ENCODE results near the gene CEP41. TPM values are rescaled to one million over a fixed set of nuclear protein-coding genes. Genes with fewer than 3 reads are reported as not detected.

CEP41 gene
- total RNA-seq, 2 donors from 2014 or later = 6.9 to 8.3 TPM

- no peaks in the 10 kb centered on the region for H3K27me3 ChIP-seq
- H3K4me3 ChIP-seq = no peak overlapping the region
- 39 to 52% methylated on average over 1 of the region's 1 CpG for WGBS, 2 donors
- H3K27ac ChIP-seq = peak overlapping the region in 2 of 4 donors; percentile 12 to 34
- TF ChIP-seq POLR2A (IDR thresholded peaks at IDR 0.05) (no peak), CTCF (IDR thresholded peaks at IDR 0.05) (no peak)
- H3K9me3 ChIP-seq = no peaks in the 10 kb centered on the region
- H3K36me3 ChIP-seq (replicated peaks in 1 of 2; ENCODE audit: insufficient read depth in 1 of 2, low read depth in 2 of 2) = no peaks in the 10 kb centered on the region
- intact Hi-C loops (cut with DNase I) = no loop called here
- DNase-seq (peak in 1 of 4 donors; percentile 20), ATAC-seq (no peak)
- H3K4me1 ChIP-seq = peaks cover 20% of the 10 kb centered on the region
Observed at GRCh38 chr7:130481898-130482297, 41.1 kb upstream of the CEP41 start.

DNA sequence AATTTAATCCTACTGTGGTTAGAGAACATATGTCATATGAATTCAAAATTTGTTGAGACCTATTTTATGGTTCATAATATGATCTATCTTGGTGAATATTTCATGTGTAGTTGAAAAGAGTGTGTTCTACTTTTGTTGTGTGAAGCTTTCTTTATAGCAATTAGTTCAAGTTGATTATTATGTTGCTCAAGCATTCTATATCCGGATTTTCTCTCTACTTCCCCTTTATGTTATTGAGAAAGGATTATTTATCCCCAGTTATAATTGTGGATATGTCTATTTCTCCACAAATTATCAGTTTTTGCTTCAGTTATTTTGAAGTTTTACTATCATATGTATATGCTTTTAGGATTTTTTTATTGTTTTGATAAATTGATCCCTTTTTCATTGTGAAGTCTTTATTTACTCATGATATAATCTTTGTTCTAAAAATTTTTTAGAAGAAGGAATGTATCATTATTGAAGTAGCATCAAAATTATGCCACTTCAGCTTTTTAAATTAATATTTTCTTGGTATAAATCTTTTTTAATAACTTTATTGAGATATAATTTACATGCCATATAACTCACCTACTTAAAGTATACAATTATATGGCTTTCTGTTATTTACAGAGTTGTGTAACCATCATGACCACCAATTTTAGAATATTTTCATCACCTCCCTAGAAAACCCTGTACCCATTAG is 39.0 kb upstream of the CEP41 start:
- H3K4me1 ChIP-seq = peaks cover 7% of the 10 kb centered on the region
- H3K4me3 ChIP-seq = no peak overlapping the region
- DNase-seq = no peak
- no peak overlapping the region for H3K27ac ChIP-seq
- H3K27me3 ChIP-seq = no peaks in the 10 kb centered on the region
- H3K9me3 ChIP-seq = no peaks in the 10 kb centered on the region
- H3K36me3 ChIP-seq (replicated peaks in 1 of 2; ENCODE audit: insufficient read depth in 1 of 2, low read depth in 2 of 2) = no peaks in the 10 kb centered on the region
- TF ChIP-seq CTCF (IDR thresholded peaks at IDR 0.05) = no peak
- no peak for TF ChIP-seq POLR2A (IDR thresholded peaks at IDR 0.05)
- WGBS, 2 donors = 68 to 100% methylated on average over 1 of the region's 1 CpG
- no peak for ATAC-seq
- intact Hi-C loops (cut with DNase I) = no loop called here

- WGBS, 2 donors = 77 to 83% methylated on average over 3 of the region's 3 CpGs
- intact Hi-C loops (cut with DNase I) = no loop called here
Observed at GRCh38 chr7:130478991-130479390, 38.2 kb upstream of the CEP41 start.

DNA sequence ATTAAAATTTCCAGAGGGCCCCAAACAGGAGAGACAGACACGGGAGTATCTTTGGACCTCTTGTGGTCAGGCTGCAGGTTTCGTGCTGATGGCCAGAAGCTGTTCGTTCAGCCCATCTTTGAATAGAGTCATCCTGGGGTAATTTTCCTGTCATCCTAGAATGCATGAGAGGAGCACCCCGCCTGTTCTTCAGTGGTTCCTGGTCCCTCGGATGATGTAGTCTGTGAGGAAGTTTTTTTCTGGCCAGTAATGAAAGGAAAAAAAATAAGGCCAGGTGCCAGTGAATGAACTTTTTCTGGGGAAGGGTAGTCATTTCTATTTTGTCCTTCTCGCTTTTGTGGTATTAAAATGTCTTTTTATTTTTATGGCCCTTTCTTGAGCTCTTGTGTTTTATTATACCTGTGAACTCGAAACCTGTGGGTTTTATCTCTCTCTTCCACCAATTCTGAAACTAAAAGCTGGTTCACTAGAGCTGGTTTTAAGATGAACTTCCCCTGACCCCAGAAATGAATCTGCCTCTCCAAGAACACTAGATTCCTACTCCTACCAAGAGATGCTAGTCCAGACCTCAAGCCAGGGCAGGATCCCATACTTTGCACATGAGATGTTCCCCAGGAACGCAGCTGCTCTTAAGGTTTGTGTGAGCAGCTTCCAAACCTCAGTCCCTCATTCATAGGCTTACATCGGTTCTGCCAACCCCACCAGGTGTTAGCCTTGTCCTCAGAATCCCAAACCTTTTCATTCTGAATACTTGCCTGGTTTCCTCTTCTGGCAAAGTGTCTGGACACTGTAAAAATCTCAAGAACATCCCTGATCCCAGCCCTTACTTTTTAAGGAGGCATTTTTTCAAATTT is 35.7 kb upstream of the CEP41 start:
- no peaks in the 10 kb centered on the region for H3K4me1 ChIP-seq
- no peak overlapping the region for H3K4me3 ChIP-seq
- WGBS, 2 donors = 78 to 81% methylated on average over 9 of the region's 9 CpGs
- no peaks in the 10 kb centered on the region for H3K27me3 ChIP-seq
- no peak for DNase-seq
- no peaks in the 10 kb centered on the region for H3K9me3 ChIP-seq
- no peak overlapping the region for H3K27ac ChIP-seq
- ATAC-seq = no peak
- H3K36me3 ChIP-seq (replicated peaks in 1 of 2; ENCODE audit: insufficient read depth in 1 of 2, low read depth in 2 of 2) = no peaks in the 10 kb centered on the region
- no peak for TF ChIP-seq POLR2A (IDR thresholded peaks at IDR 0.05)
- no peak for TF ChIP-seq CTCF (IDR thresholded peaks at IDR 0.05)
- intact Hi-C loops (cut with DNase I) = no loop called here

More at GRCh38 chr7:130478991-130479390, 38.2 kb upstream of the CEP41 start:
- no peak for TF ChIP-seq CTCF (IDR thresholded peaks at IDR 0.05)
- TF ChIP-seq POLR2A (IDR thresholded peaks at IDR 0.05) = no peak
- peaks cover 7% of the 10 kb centered on the region for H3K4me1 ChIP-seq
- H3K27me3 ChIP-seq = no peaks in the 10 kb centered on the region
- H3K27ac ChIP-seq = no peak overlapping the region
- ATAC-seq (no peak), DNase-seq (no peak)
- H3K9me3 ChIP-seq = no peaks in the 10 kb centered on the region
- no peaks in the 10 kb centered on the region for H3K36me3 ChIP-seq (replicated peaks in 1 of 2; ENCODE audit: insufficient read depth in 1 of 2, low read depth in 2 of 2)
- H3K4me3 ChIP-seq = no peak overlapping the region

Measured in body of pancreas (tissue), 4 donors.